Panc1 (cell line): Measurements from ENCODE around the gene SUSD2. TPM values are rescaled to one million over a fixed set of nuclear protein-coding genes. Genes with fewer than 3 reads are reported as not detected.

ENCODE experiments used
- ATAC-seq: fragments of 200-7000 bp; cut with Tn5 transposase; 2 replicates; pipeline ENCODE4 v1.9.1; 2020; ENCODE audit warnings: mild to moderate bottlenecking, moderate library complexity
- BruUV-seq: library from RNA; stranded (reverse); fragments of 400-500 nt; replicated peaks from 2 replicates; lab custom pipeline; 2021; lab: Mats Ljungman, UMichigan
- CTCF ChIA-PET: fragments of 300-600 bp; sonication (Branson Sonifier 250); formaldehyde crosslinking; loops from one replicate; lab custom pipeline; 2022; ENCODE audit warnings: antibody characterized with exemption; lab: Charles Lee
- POLR2A ChIA-PET: fragments of 300-600 bp; sonication (Branson Sonifier 250); formaldehyde crosslinking; loops from one replicate; lab custom pipeline; 2022; ENCODE audit warnings: antibody characterized with exemption; lab: Charles Lee
- DNase-seq: peaks from one replicate; pipeline ENCODE4 v3.0.0-alpha.2; 2010; ENCODE audit warnings: low read depth, low spot score
- H3K27ac ChIP-seq: 2 replicates; pipeline ENCODE4 v1.5.1; 2011; ENCODE audit warnings: mild to moderate bottlenecking, low read length, inconsistent platforms
- H3K27me3 ChIP-seq: fragments of 200-500 bp; sonication (Bioruptor generic); 2 replicates; pipeline ENCODE4 v1.6.0; 2014; ENCODE audit warnings: low read length, inconsistent platforms; ENCODE audit not compliant: control insufficient read depth, insufficient read depth
- H3K36me3 ChIP-seq: fragments of 200-500 bp; sonication (Bioruptor generic); 2 replicates; pipeline ENCODE4 v1.5.1; 2014; ENCODE audit warnings: inconsistent platforms, mild to moderate bottlenecking, low read length, moderate library complexity; ENCODE audit not compliant: control insufficient read depth, insufficient read depth
- H3K4me1 ChIP-seq: 2 replicates; pipeline ENCODE4 v1.5.1; 2011; ENCODE audit warnings: inconsistent platforms, mild to moderate bottlenecking, low read length, moderate library complexity; ENCODE audit not compliant: control insufficient read depth, insufficient read depth
- H3K4me3 ChIP-seq, 2 experiments: 2 replicates each; pipeline ENCODE4 v1.5.1; 2011 to 2012; ENCODE audit warnings: low read depth in 2 of 2, low read length in 2 of 2, mild to moderate bottlenecking in 2 of 2, inconsistent platforms in 1 of 2, moderate library complexity in 1 of 2
- H3K9me3 ChIP-seq: fragments of 200-500 bp; sonication (Bioruptor generic); 2 replicates; pipeline ENCODE4 v1.5.1; 2014; ENCODE audit warnings: low read depth, mild to moderate bottlenecking, inconsistent platforms, low read length, moderate library complexity; ENCODE audit not compliant: control insufficient read depth, insufficient read depth
- CTCF ChIP-seq: fragments of 450-650 bp; IDR thresholded peaks from 2 replicates; pipeline ENCODE4 v1.5.1; 2017; ENCODE audit warnings: mild to moderate bottlenecking
- POLR2AphosphoS5 ChIP-seq: IDR thresholded peaks from 2 replicates; pipeline ENCODE4 v1.6.1; 2012; ENCODE audit warnings: mild to moderate bottlenecking, low read depth, low read length, moderate library complexity
- REST ChIP-seq, 2 experiments: IDR thresholded peaks; 2 replicates each; pipeline ENCODE4 v1.6.1; 2011 to 2012; ENCODE audit warnings: low read depth in 2 of 2, control low read depth in 1 of 2, low read length in 1 of 2, mild to moderate bottlenecking in 1 of 2, moderate library complexity in 1 of 2; ENCODE audit not compliant: insufficient read depth in 1 of 2
- SIN3A ChIP-seq: IDR thresholded peaks from 2 replicates; pipeline ENCODE4 v1.6.1; 2012; ENCODE audit warnings: low read depth, mild to moderate bottlenecking, low read length, moderate library complexity, borderline replicate concordance; ENCODE audit not compliant: insufficient read depth
- TCF7L2 ChIP-seq: IDR thresholded peaks from 2 replicates; pipeline ENCODE4 v1.6.1; 2011; ENCODE audit warnings: mild to moderate bottlenecking, low read depth, low read length, inconsistent platforms
- in situ Hi-C: cut with HindIII; loops from 2 replicates; pipeline ENCODE4 v1.10.0; 2016; ENCODE audit warnings: low sequenced_read_pairs, low pct_unique_long_range_greater_than_20kb
- intact Hi-C: fragments of 100-400 bp; cut with micrococcal nuclease; formaldehyde crosslinking; loops from one replicate; pipeline ENCODE4 v1.10.0; 2022; ENCODE audit not compliant: unreplicated experiment
- total RNA-seq: library from RNA; stranded (reverse); gene quantifications from one replicate; pipeline ENCODE4 v1.2.1, GENCODE V29; 2021; ENCODE audit not compliant: unreplicated experiment

Gene SUSD2
- total RNA-seq, 1 experiment from 2014 or later: 10.6 TPM

- no peaks in the 10 kb centered on the region for H3K9me3 ChIP-seq
- H3K27me3 ChIP-seq: no peaks in the 10 kb centered on the region
- POLR2A ChIA-PET: interaction anchor here (0.6 kb wide), 1 partner anchor 37 kb away, joined by 3 read pairs; no protein-coding TSS in a partner anchor
- intact Hi-C loops: no loop called here
- TF ChIP-seq CTCF (no peak), POLR2AphosphoS5 (no peak), TCF7L2 (no peak), SIN3A (no peak), REST (IDR thresholded peaks at IDR 0.05; ENCODE audit: insufficient read depth in 1 of 2, low read depth in 2 of 2, low read length in 1 of 2) (no peak)
- H3K4me3 ChIP-seq: no peak overlapping the region
- ATAC-seq: no peak
- in situ Hi-C loops: no loop called here
- no peak overlapping the region for H3K27ac ChIP-seq
- no peaks in the 10 kb centered on the region for H3K36me3 ChIP-seq
- BruUV-seq: no TSS peak
- no peak for DNase-seq
- CTCF ChIA-PET: interaction anchor here (0.5 to 0.9 kb wide), 2 partner anchors 21 to 146 kb away, joined by 3 read pairs; no protein-coding TSS in a partner anchor
- H3K4me1 ChIP-seq: peaks cover 26% of the 10 kb centered on the region
These were observed 27.9 kb upstream of the SUSD2 start for GRCh38 chr22:24153353-24153752.

GRCh38 chr22:24153959-24154358 lies 27.3 kb upstream of the SUSD2 start:
- no TSS peak for BruUV-seq
- ChIA-PET CTCF (no interaction called here), POLR2A (interaction anchor here (0.6 kb wide), 1 partner anchor 37 kb away, joined by 3 read pairs; no protein-coding TSS in a partner anchor)
- H3K9me3 ChIP-seq: no peaks in the 10 kb centered on the region
- in situ Hi-C loops: no loop called here
- DNase-seq (no peak), ATAC-seq (no peak)
- intact Hi-C loops: no loop called here
- no peak overlapping the region for H3K27ac ChIP-seq
- H3K36me3 ChIP-seq: no peaks in the 10 kb centered on the region
- no peaks in the 10 kb centered on the region for H3K27me3 ChIP-seq
- no peak overlapping the region for H3K4me3 ChIP-seq
- no peak for TF ChIP-seq SIN3A
- no peak for TF ChIP-seq POLR2AphosphoS5
- H3K4me1 ChIP-seq: peaks cover 26% of the 10 kb centered on the region

- Histone ChIP-seq H3K36me3 (no peaks in the 10 kb centered on the region), H3K9me3 (no peaks in the 10 kb centered on the region), H3K27ac (no peak overlapping the region), H3K4me3 (no peak overlapping the region), H3K27me3 (no peaks in the 10 kb centered on the region), H3K4me1 (peaks cover 26% of the 10 kb centered on the region)
- POLR2A ChIA-PET: no interaction called here
- in situ Hi-C loops (no loop called here), intact Hi-C loops (no loop called here)
- TF ChIP-seq SIN3A (no peak), TCF7L2 (no peak), REST (IDR thresholded peaks at IDR 0.05; ENCODE audit: insufficient read depth in 1 of 2, low read depth in 2 of 2, low read length in 1 of 2) (no peak), CTCF (no peak), POLR2AphosphoS5 (no peak)
- ATAC-seq: no peak
- CTCF ChIA-PET: interaction anchor here (0.6 to 0.9 kb wide), 2 partner anchors 22 to 98 kb away, joined by 3 to 4 read pairs; no protein-coding TSS in a partner anchor
- no TSS peak for BruUV-seq
- DNase-seq: no peak
These were observed 26.5 kb upstream of the SUSD2 start for GRCh38 chr22:24154826-24155225.
